ENCODE results near the gene BBLN. TPM values are rescaled to one million over a fixed set of nuclear protein-coding genes. Genes with fewer than 3 reads are reported as not detected.

BBLN gene
- total and polyA plus RNA-seq, 2 of the 4 experiments (the other 2 are of a cell fraction): 25.1 to 103 TPM

DNA sequence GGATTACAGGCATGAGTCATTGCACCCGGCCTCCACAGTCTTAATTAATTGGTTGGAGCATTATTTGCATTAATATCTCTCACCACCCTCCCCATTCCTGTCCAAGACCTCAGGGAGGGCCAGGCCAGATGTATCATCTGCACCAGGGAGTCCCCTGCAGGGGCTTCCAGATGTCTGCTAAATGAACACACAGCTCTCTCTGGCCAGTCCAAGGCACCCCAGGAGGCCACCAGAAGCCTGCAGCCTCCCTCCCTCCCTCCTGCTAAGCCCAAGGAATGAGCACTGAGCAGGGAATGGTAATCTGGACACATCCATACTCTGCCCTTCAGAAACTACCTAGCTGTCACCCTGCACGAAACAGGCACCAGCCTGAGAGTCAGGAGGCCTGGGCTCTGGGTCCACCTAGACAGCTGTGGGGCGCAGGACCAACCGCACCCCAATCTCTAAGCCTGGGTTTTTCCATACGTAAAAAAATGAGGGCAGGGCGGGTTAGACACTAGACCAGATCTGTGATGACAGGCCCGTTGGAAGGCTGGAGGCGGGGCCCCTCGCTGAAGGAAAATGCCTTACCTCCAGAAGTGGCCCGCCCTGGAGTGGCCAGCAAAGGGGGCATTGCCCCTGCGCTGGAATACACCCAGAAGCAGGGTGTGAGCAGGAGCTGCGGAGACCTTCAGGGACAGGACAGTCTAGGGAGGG is 23.0 kb downstream of the BBLN start:
- H3K4me2 ChIP-seq (ENCODE audit: low read depth, low read length): no peak overlapping the region
- H2BK15ac ChIP-seq (ENCODE audit: low read depth, low read length): no peak overlapping the region; the same call in 2 of the 3 replicates
- POLR2A ChIA-PET (ENCODE audit: unreplicated experiment): no interaction called here
- H3K9ac ChIP-seq (ENCODE audit: low read depth, low read length): no peak overlapping the region
- no peak overlapping the region for H4K91ac ChIP-seq (ENCODE audit: insufficient read depth, low read depth, low read length)
- intact Hi-C loops (cut with micrococcal nuclease): no loop called here
- H4K5ac ChIP-seq (ENCODE audit: low read depth, low read length): no peak overlapping the region
- peaks cover 7 to 18% of the 10 kb centered on the region in 2 experiments; a peak in 3 of 4 replicates for H3K79me1 ChIP-seq (ENCODE audit: low read depth in 1 of 2, low read length in 2 of 2)
- dilution Hi-C loops (cut with HindIII; ENCODE audit: low sequenced_read_pairs, unreplicated experiment): no loop called here
- H3K9me3 ChIP-seq (ENCODE audit: control insufficient read depth, insufficient read depth, low read length): peaks cover 5% of the 10 kb centered on the region
- no peaks in the 10 kb centered on the region for H3K9me1 ChIP-seq (ENCODE audit: insufficient read depth, low read length)
- no peak overlapping the region for H3K27ac ChIP-seq (ENCODE audit: insufficient read depth, low read length)
- H3K4me3 ChIP-seq (ENCODE audit: insufficient read depth, low read depth, low read length): no peak overlapping the region
- no peak overlapping the region for H3K56ac ChIP-seq (ENCODE audit: extremely low read depth, insufficient read depth, low read length)
- no peak overlapping the region for H2AK5ac ChIP-seq (ENCODE audit: low read depth, low read length)
- H3K36me3 ChIP-seq (ENCODE audit: control insufficient read depth, insufficient read depth, low read length): peaks cover 59% of the 10 kb centered on the region
- no peak overlapping the region for H2BK20ac ChIP-seq (ENCODE audit: low read depth, low read length)
- H3K4me1 ChIP-seq (ENCODE audit: control insufficient read depth, insufficient read depth, low read length): no peaks in the 10 kb centered on the region
- in situ Hi-C loops (cut with MboI; ENCODE audit: low sequenced_read_pairs): no loop called here
- H3K4ac ChIP-seq (ENCODE audit: low read depth, low read length): no peak overlapping the region
- no peak overlapping the region for H2BK5ac ChIP-seq (ENCODE audit: low read depth, low read length, poor library complexity, severe bottlenecking)
- no peak overlapping the region for H2BK120ac ChIP-seq (ENCODE audit: low read depth, low read length)
- no peak overlapping the region for H2AFZ ChIP-seq (replicated peaks; ENCODE audit: low read length, poor library complexity)
- H3K27me3 ChIP-seq (ENCODE audit: control insufficient read depth, insufficient read depth, low read length): no peaks in the 10 kb centered on the region
- no peak overlapping the region for H2AK9ac ChIP-seq (replicated peaks; ENCODE audit: low read depth, low read length, poor library complexity)
- no peaks in the 10 kb centered on the region; the same call in 1 of the 2 replicates for H4K20me1 ChIP-seq (ENCODE audit: insufficient read depth, low read length)
- CTCF ChIA-PET: interaction anchor here (0.7 to 1.1 kb wide), 2 partner anchors 18 to 22 kb away, joined by 3 to 4 read pairs; no protein-coding TSS in a partner anchor
- H4K8ac ChIP-seq (ENCODE audit: low read depth in 2 of 2, low read length in 2 of 2): no peak overlapping the region
- WGBS, 2 experiments (ENCODE audit: extremely low coverage in 2 of 2, insufficient read length in 1 of 2): 90% methylated on average over 2 of the region's 12 CpGs; no CpG with 5 or more reads in 1 of the 2 experiments
- TF ChIP-seq POLR2A (IDR thresholded peaks at IDR 0.05; ENCODE audit: low read depth, low read length) (no peak), FOS (IDR thresholded peaks at IDR 0.05; ENCODE audit: low read depth, low read length) (no peak), RFX5 (IDR thresholded peaks at IDR 0.05; ENCODE audit: low read depth, low read length) (no peak), NFE2L2 (IDR thresholded peaks at IDR 0.05; ENCODE audit: low read depth, low read length) (no peak), MAZ (IDR thresholded peaks at IDR 0.05; ENCODE audit: borderline replicate concordance, low read depth, low read length) (no peak), RCOR1 (IDR thresholded peaks at IDR 0.05; ENCODE audit: insufficient replicate concordance, low read length) (no peak), RAD21 (IDR thresholded peaks at IDR 0.05; ENCODE audit: low read length) (no peak), SMC3 (IDR thresholded peaks at IDR 0.05; ENCODE audit: low read depth, low read length) (no peak), BHLHE40 (IDR thresholded peaks at IDR 0.05; ENCODE audit: low read depth, low read length) (no peak), MAFK (IDR thresholded peaks at IDR 0.05; ENCODE audit: low read depth, low read length) (no peak), CHD1 (IDR thresholded peaks at IDR 0.05; ENCODE audit: low read depth, low read length) (no peak)
- TF ChIP-seq, protein P1, sequence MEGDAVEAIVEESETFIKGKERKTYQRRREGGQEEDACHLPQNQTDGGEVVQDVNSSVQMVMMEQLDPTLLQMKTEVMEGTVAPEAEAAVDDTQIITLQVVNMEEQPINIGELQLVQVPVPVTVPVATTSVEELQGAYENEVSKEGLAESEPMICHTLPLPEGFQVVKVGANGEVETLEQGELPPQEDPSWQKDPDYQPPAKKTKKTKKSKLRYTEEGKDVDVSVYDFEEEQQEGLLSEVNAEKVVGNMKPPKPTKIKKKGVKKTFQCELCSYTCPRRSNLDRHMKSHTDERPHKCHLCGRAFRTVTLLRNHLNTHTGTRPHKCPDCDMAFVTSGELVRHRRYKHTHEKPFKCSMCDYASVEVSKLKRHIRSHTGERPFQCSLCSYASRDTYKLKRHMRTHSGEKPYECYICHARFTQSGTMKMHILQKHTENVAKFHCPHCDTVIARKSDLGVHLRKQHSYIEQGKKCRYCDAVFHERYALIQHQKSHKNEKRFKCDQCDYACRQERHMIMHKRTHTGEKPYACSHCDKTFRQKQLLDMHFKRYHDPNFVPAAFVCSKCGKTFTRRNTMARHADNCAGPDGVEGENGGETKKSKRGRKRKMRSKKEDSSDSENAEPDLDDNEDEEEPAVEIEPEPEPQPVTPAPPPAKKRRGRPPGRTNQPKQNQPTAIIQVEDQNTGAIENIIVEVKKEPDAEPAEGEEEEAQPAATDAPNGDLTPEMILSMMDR (conservative IDR thresholded peaks at IDR 0.05; ENCODE audit: low read depth, low read length): no peak
- TF ChIP-seq, protein P2, sequence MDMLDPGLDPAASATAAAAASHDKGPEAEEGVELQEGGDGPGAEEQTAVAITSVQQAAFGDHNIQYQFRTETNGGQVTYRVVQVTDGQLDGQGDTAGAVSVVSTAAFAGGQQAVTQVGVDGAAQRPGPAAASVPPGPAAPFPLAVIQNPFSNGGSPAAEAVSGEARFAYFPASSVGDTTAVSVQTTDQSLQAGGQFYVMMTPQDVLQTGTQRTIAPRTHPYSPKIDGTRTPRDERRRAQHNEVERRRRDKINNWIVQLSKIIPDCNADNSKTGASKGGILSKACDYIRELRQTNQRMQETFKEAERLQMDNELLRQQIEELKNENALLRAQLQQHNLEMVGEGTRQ (IDR thresholded peaks at IDR 0.05; ENCODE audit: low read depth, low read length): no peak
- no peak for DNase-seq
- H3K18ac ChIP-seq (ENCODE audit: low read depth, low read length): no peak overlapping the region
- H3K14ac ChIP-seq (replicated peaks; ENCODE audit: low read depth, low read length): no peak overlapping the region
- no peak for ATAC-seq (ENCODE audit: low read depth)
- H3K23ac ChIP-seq (ENCODE audit: low read depth, low read length): no peak overlapping the region; the same call in 1 of the 2 replicates
- BruUV-seq (replicated peaks): no TSS peak
